ENCODE data around the gene SLC36A3. TPM values are rescaled to one million over a fixed set of nuclear protein-coding genes. Genes with fewer than 3 reads are reported as not detected.

The SLC36A3 gene
- total and polyA plus RNA-seq, 2 of the 8 experiments (the other 6 are each of a cell fraction or from before 2014, with no cell fraction given): not detected

DNA sequence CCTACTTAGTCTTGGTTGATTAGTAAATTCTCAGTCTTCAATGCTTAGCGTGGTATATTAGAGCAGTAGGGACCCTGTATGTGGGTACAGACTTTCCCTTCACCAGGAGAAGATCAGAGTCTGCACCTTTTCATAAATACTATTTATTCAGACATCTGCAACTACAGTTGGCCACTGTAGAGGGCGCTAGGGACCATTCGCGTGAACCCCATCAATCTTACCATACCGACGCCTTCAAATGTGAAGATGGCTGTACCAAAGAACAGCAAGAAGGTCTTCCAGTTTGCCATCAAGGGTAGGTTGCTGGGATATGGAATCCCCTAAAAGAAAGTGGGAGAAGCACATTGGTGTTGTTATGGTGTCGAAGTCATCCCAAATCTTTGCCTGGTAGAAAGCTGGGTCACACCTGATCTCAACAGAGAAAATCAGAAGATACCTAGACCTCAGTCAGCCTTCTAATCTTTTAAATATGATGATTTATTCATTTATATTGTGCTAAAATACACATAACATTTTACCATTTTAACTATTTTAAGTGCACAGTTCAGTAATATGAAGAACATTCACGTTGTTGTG lies 19.1 kb downstream of the SLC36A3 start (continued):
- no peak for TF ChIP-seq CBX8 (IDR thresholded peaks at IDR 0.05; ENCODE audit: borderline replicate concordance, low read depth, low read length)
- TF ChIP-seq, protein P1, sequence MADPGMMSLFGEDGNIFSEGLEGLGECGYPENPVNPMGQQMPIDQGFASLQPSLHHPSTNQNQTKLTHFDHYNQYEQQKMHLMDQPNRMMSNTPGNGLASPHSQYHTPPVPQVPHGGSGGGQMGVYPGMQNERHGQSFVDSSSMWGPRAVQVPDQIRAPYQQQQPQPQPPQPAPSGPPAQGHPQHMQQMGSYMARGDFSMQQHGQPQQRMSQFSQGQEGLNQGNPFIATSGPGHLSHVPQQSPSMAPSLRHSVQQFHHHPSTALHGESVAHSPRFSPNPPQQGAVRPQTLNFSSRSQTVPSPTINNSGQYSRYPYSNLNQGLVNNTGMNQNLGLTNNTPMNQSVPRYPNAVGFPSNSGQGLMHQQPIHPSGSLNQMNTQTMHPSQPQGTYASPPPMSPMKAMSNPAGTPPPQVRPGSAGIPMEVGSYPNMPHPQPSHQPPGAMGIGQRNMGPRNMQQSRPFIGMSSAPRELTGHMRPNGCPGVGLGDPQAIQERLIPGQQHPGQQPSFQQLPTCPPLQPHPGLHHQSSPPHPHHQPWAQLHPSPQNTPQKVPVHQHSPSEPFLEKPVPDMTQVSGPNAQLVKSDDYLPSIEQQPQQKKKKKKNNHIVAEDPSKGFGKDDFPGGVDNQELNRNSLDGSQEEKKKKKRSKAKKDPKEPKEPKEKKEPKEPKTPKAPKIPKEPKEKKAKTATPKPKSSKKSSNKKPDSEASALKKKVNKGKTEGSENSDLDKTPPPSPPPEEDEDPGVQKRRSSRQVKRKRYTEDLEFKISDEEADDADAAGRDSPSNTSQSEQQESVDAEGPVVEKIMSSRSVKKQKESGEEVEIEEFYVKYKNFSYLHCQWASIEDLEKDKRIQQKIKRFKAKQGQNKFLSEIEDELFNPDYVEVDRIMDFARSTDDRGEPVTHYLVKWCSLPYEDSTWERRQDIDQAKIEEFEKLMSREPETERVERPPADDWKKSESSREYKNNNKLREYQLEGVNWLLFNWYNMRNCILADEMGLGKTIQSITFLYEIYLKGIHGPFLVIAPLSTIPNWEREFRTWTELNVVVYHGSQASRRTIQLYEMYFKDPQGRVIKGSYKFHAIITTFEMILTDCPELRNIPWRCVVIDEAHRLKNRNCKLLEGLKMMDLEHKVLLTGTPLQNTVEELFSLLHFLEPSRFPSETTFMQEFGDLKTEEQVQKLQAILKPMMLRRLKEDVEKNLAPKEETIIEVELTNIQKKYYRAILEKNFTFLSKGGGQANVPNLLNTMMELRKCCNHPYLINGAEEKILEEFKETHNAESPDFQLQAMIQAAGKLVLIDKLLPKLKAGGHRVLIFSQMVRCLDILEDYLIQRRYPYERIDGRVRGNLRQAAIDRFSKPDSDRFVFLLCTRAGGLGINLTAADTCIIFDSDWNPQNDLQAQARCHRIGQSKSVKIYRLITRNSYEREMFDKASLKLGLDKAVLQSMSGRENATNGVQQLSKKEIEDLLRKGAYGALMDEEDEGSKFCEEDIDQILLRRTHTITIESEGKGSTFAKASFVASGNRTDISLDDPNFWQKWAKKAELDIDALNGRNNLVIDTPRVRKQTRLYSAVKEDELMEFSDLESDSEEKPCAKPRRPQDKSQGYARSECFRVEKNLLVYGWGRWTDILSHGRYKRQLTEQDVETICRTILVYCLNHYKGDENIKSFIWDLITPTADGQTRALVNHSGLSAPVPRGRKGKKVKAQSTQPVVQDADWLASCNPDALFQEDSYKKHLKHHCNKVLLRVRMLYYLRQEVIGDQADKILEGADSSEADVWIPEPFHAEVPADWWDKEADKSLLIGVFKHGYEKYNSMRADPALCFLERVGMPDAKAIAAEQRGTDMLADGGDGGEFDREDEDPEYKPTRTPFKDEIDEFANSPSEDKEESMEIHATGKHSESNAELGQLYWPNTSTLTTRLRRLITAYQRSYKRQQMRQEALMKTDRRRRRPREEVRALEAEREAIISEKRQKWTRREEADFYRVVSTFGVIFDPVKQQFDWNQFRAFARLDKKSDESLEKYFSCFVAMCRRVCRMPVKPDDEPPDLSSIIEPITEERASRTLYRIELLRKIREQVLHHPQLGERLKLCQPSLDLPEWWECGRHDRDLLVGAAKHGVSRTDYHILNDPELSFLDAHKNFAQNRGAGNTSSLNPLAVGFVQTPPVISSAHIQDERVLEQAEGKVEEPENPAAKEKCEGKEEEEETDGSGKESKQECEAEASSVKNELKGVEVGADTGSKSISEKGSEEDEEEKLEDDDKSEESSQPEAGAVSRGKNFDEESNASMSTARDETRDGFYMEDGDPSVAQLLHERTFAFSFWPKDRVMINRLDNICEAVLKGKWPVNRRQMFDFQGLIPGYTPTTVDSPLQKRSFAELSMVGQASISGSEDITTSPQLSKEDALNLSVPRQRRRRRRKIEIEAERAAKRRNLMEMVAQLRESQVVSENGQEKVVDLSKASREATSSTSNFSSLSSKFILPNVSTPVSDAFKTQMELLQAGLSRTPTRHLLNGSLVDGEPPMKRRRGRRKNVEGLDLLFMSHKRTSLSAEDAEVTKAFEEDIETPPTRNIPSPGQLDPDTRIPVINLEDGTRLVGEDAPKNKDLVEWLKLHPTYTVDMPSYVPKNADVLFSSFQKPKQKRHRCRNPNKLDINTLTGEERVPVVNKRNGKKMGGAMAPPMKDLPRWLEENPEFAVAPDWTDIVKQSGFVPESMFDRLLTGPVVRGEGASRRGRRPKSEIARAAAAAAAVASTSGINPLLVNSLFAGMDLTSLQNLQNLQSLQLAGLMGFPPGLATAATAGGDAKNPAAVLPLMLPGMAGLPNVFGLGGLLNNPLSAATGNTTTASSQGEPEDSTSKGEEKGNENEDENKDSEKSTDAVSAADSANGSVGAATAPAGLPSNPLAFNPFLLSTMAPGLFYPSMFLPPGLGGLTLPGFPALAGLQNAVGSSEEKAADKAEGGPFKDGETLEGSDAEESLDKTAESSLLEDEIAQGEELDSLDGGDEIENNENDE (IDR thresholded peaks at IDR 0.05; ENCODE audit: insufficient replicate concordance, low read length): no peak
- TF ChIP-seq, protein P2, sequence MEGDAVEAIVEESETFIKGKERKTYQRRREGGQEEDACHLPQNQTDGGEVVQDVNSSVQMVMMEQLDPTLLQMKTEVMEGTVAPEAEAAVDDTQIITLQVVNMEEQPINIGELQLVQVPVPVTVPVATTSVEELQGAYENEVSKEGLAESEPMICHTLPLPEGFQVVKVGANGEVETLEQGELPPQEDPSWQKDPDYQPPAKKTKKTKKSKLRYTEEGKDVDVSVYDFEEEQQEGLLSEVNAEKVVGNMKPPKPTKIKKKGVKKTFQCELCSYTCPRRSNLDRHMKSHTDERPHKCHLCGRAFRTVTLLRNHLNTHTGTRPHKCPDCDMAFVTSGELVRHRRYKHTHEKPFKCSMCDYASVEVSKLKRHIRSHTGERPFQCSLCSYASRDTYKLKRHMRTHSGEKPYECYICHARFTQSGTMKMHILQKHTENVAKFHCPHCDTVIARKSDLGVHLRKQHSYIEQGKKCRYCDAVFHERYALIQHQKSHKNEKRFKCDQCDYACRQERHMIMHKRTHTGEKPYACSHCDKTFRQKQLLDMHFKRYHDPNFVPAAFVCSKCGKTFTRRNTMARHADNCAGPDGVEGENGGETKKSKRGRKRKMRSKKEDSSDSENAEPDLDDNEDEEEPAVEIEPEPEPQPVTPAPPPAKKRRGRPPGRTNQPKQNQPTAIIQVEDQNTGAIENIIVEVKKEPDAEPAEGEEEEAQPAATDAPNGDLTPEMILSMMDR (IDR thresholded peaks at IDR 0.05; ENCODE audit: control extremely low read depth in 1 of 3, insufficient read depth in 1 of 3, low read depth in 1 of 3, low read length in 3 of 3): peak; percentile 65 to 80 (median 76)
- TF ChIP-seq CEBPB (IDR thresholded peaks at IDR 0.05; ENCODE audit: low read depth, low read length): no peak
- no peak for TF ChIP-seq EP300 (IDR thresholded peaks at IDR 0.05; ENCODE audit: borderline replicate concordance in 1 of 2, low read depth in 2 of 2, low read length in 2 of 2)
- no peak for TF ChIP-seq TAF7 (optimal IDR thresholded peaks at IDR 0.05; ENCODE audit: borderline replicate concordance, low read depth, low read length)
- no peak for TF ChIP-seq POLR2AphosphoS5 (IDR thresholded peaks at IDR 0.05; ENCODE audit: low read depth, low read length)
- no peak for TF ChIP-seq CREB1 (IDR thresholded peaks at IDR 0.05)

All from H1 (cell line).